ENCODE results near the gene CHRNB4. TPM values are rescaled to one million over a fixed set of nuclear protein-coding genes. Genes with fewer than 3 reads are reported as not detected.

The CHRNB4 gene
- polyA plus RNA-seq, 1 of the 3 experiments (the other 2 are of a cell fraction), result 0.30 TPM

DNA sequence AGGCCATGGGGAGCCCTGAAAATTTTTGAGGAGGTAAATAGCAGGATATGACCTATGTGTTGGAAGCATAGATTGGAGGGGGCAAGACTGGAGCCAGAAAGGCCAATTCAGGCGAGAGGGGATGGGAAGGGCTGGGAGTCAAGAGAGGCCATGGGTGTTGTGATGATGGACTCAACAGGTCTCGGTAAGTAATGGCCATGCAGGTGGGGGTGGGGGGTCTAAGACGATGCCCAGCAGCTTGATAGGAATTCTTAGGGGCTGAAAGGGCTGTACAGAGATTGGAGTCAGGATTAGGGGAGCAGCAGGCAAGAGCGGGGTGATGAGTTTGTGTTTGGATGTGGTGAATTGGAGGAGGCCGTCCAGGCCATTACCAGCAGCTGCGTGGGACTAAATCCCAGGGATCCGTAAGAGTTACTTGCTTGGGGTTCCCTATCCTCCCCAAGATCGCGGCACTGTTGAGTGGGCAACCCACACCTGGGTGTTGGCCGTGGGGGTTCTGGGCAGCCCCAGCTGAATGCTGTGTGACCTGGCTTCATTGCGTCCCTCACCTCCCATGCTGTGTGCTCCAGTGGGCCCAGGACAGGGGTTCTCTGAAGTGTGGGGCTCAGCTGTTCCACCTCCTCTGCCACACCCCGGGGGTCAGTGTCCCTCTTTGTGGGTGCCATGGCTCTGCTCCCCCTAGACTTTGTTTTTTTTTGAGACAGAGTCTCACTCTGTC lies 41.8 kb upstream of the CHRNB4 start (continued):
- TF ChIP-seq MXI1 (IDR thresholded peaks at IDR 0.05; ENCODE audit: low read depth, low read length) (no peak), RXRA (IDR thresholded peaks at IDR 0.05; ENCODE audit: borderline replicate concordance, low read depth) (no peak), TAF1 (IDR thresholded peaks at IDR 0.05; ENCODE audit: borderline replicate concordance, low read depth, low read length) (no peak)

DNA sequence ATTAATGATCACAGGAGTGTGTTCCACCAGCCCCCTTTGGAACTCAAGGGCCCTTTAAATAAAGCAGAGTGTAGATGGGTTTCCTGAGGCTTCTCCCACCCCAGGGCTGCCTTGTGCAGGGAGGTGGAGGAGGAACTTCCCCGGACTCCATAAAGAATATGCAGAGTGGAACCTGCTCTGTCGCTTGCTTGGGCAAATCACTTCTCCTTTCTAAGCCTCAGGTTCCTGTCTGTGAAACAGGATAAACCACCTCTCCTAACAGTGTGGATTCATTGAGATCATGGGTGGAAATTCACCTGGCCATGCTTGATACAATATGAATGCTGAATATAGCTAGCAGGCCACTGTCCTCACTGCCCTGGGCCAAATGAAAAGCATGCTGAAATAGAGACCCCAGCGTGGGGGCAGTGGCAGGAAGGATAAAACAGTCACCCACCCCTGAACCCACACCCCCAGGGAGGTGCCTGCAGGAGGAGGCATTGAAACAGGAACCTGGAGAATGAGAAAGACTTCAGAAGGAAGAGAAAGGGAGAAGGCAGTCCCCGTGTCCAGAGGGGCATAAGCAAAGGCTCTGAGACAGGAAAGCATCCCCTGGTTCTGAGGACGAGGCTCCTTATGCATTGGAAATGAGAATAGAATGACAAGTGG lies 41.1 kb upstream of the CHRNB4 start:
- ChIA-PET CTCF (interaction anchor here (1.1 to 7.8 kb wide), 8 partner anchors 10 to 74 kb away, joined by 3 to 49 read pairs (median 7); no protein-coding TSS in a partner anchor), POLR2A (interaction anchor here (0.6 to 8.0 kb wide), 9 partner anchors 9 to 136 kb away, joined by 3 to 279 read pairs (median 6); partner anchors contain the start of genes CHRNA3 and CHRNB4)
- no peak for DNase-seq
- Histone ChIP-seq H3K4me3 (ENCODE audit: low read depth in 2 of 2, low read length in 1 of 2) (no peak overlapping the region), H3K4me1 (ENCODE audit: control insufficient read depth in 1 of 2, insufficient read depth in 2 of 2, low read depth in 1 of 2, low read length in 1 of 2) (peaks cover 0 to 73% of the 10 kb centered on the region in 2 experiments; a peak in 2 of 4 replicates), H3K36me3 (replicated peaks in 1 of 2; ENCODE audit: control insufficient read depth in 1 of 2, insufficient read depth in 2 of 2, low read length in 1 of 2) (no peaks in the 10 kb centered on the region), H3K27ac (ENCODE audit: low read depth in 2 of 2, low read length in 1 of 2) (peak overlapping the region; percentile 20 to 100; a peak in 3 of 4 replicates), H3K4me2 (no peak overlapping the region), H4K20me1 (ENCODE audit: insufficient read depth) (no peaks in the 10 kb centered on the region), H2AFZ (ENCODE audit: low read depth) (no peak overlapping the region), H3K9me3 (no peaks in the 10 kb centered on the region), H3F3A (replicated peaks; ENCODE audit: insufficient read depth) (no peaks in the 10 kb centered on the region), H3K27me3 (ENCODE audit: insufficient read depth) (no peaks in the 10 kb centered on the region), H3K9ac (no peak overlapping the region), H3K9me2 (no peaks in the 10 kb centered on the region), H3K79me2 (ENCODE audit: insufficient read depth) (no peaks in the 10 kb centered on the region)
- no peak for TF ChIP-seq YY1 (IDR thresholded peaks at IDR 0.05; ENCODE audit: low read depth)
- no peak for TF ChIP-seq FOSL2 (IDR thresholded peaks at IDR 0.05; ENCODE audit: borderline replicate concordance, low read depth)
- TF ChIP-seq, protein P1, sequence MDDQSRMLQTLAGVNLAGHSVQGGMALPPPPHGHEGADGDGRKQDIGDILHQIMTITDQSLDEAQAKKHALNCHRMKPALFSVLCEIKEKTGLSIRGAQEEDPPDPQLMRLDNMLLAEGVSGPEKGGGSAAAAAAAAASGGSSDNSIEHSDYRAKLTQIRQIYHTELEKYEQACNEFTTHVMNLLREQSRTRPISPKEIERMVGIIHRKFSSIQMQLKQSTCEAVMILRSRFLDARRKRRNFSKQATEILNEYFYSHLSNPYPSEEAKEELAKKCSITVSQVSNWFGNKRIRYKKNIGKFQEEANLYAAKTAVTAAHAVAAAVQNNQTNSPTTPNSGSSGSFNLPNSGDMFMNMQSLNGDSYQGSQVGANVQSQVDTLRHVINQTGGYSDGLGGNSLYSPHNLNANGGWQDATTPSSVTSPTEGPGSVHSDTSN (IDR thresholded peaks at IDR 0.05), result no peak
- no peak for TF ChIP-seq SIN3A (IDR thresholded peaks at IDR 0.05; ENCODE audit: borderline replicate concordance, low read depth, low read length)
- no peak for TF ChIP-seq TCF12 (IDR thresholded peaks at IDR 0.05)
- TF ChIP-seq RAD21 (IDR thresholded peaks at IDR 0.05; ENCODE audit: low read length), result no peak
- TF ChIP-seq MEF2A (IDR thresholded peaks at IDR 0.05; ENCODE audit: borderline replicate concordance, low read depth), result no peak
- TF ChIP-seq CHD2 (IDR thresholded peaks at IDR 0.05; ENCODE audit: low read length, partially characterized antibody), result peak; percentile 46
- TF ChIP-seq, protein P2, sequence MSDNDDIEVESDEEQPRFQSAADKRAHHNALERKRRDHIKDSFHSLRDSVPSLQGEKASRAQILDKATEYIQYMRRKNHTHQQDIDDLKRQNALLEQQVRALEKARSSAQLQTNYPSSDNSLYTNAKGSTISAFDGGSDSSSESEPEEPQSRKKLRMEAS (IDR thresholded peaks at IDR 0.05; ENCODE audit: low read depth), result no peak
- 48% methylated on average over 5 of the region's 5 CpGs for WGBS (ENCODE audit: low lambda C conversion rate)
